Measurements from ENCODE around the gene SCAF11. TPM values are rescaled to one million over a fixed set of nuclear protein-coding genes. Genes with fewer than 3 reads are reported as not detected.

Gene SCAF11
- polyA plus RNA-seq, 1 donor from 2014 or later, result 20.4 TPM

- H3K4me2 ChIP-seq (ENCODE audit: low read length), result no peak overlapping the region
- peaks cover 36% of the 10 kb centered on the region for H3K79me2 ChIP-seq (replicated peaks; ENCODE audit: insufficient read depth, low read length)
- H3K9me2 ChIP-seq (ENCODE audit: insufficient read depth, low read length), result no peaks in the 10 kb centered on the region
- H3K9me3 ChIP-seq (ENCODE audit: low read length), result no peaks in the 10 kb centered on the region
- no peak overlapping the region for H3K27ac ChIP-seq (ENCODE audit: low read length)
- H3K27me3 ChIP-seq (ENCODE audit: insufficient read depth, low read depth, low read length), result no peaks in the 10 kb centered on the region
- TF ChIP-seq POLR2AphosphoS5 (IDR thresholded peaks at IDR 0.05) (no peak), CTCF (IDR thresholded peaks at IDR 0.05; ENCODE audit: poor library complexity, severe bottlenecking) (no peak), EP300 (conservative IDR thresholded peaks at IDR 0.05; ENCODE audit: poor library complexity, severe bottlenecking) (no peak), EZH2 (IDR thresholded peaks at IDR 0.05; ENCODE audit: borderline replicate concordance, insufficient read depth, low read length, poor library complexity, severe bottlenecking) (no peak), SMC3 (conservative IDR thresholded peaks at IDR 0.05; ENCODE audit: poor library complexity) (no peak), TAF1 (IDR thresholded peaks at IDR 0.05; ENCODE audit: low read depth) (no peak), REST (IDR thresholded peaks at IDR 0.05; ENCODE audit: borderline replicate concordance) (no peak), MXI1 (conservative IDR thresholded peaks at IDR 0.05; ENCODE audit: poor library complexity, severe bottlenecking) (no peak), RAD21 (conservative IDR thresholded peaks at IDR 0.05) (no peak)
- no peaks in the 10 kb centered on the region for H4K20me1 ChIP-seq (ENCODE audit: insufficient read depth)
- no peaks in the 10 kb centered on the region for H3F3A ChIP-seq (ENCODE audit: insufficient read depth, low read length, poor library complexity, severe bottlenecking)
- no peak overlapping the region for H3K9ac ChIP-seq (ENCODE audit: low read length)
- H3K36me3 ChIP-seq (ENCODE audit: insufficient read depth, low read length), result no peaks in the 10 kb centered on the region
- no peak overlapping the region for H2AFZ ChIP-seq (ENCODE audit: low read depth, low read length)
- no peak overlapping the region for H3K4me3 ChIP-seq (ENCODE audit: low read length)
Measured at GRCh38 chr12:45970391-45970790, 20.0 kb downstream of the SCAF11 start.

GRCh38 chr12:45969084-45969483, 21.3 kb downstream of the SCAF11 start:
- no peak overlapping the region for H3K4me2 ChIP-seq (ENCODE audit: low read length)

More at GRCh38 chr12:45969084-45969483, 21.3 kb downstream of the SCAF11 start:
- Histone ChIP-seq H3K79me2 (replicated peaks; ENCODE audit: insufficient read depth, low read length) (peaks cover 34% of the 10 kb centered on the region), H3K9ac (ENCODE audit: low read length) (no peak overlapping the region), H4K20me1 (ENCODE audit: insufficient read depth) (no peaks in the 10 kb centered on the region), H3K9me2 (ENCODE audit: insufficient read depth, low read length) (no peaks in the 10 kb centered on the region), H3K36me3 (ENCODE audit: insufficient read depth, low read length) (no peaks in the 10 kb centered on the region), H3K27ac (ENCODE audit: low read length) (no peak overlapping the region), H3K9me3 (ENCODE audit: low read length) (no peaks in the 10 kb centered on the region), H3F3A (ENCODE audit: insufficient read depth, low read length, poor library complexity, severe bottlenecking) (no peaks in the 10 kb centered on the region), H3K4me3 (ENCODE audit: low read length) (no peak overlapping the region), H2AFZ (ENCODE audit: low read depth, low read length) (no peak overlapping the region), H3K27me3 (ENCODE audit: insufficient read depth, low read depth, low read length) (no peaks in the 10 kb centered on the region)
- TF ChIP-seq POLR2AphosphoS5 (IDR thresholded peaks at IDR 0.05) (no peak), SMC3 (conservative IDR thresholded peaks at IDR 0.05; ENCODE audit: poor library complexity) (no peak), RAD21 (conservative IDR thresholded peaks at IDR 0.05) (no peak), REST (IDR thresholded peaks at IDR 0.05; ENCODE audit: borderline replicate concordance) (no peak), EP300 (conservative IDR thresholded peaks at IDR 0.05; ENCODE audit: poor library complexity, severe bottlenecking) (no peak), MXI1 (conservative IDR thresholded peaks at IDR 0.05; ENCODE audit: poor library complexity, severe bottlenecking) (no peak), EZH2 (IDR thresholded peaks at IDR 0.05; ENCODE audit: borderline replicate concordance, insufficient read depth, low read length, poor library complexity, severe bottlenecking) (no peak), CTCF (IDR thresholded peaks at IDR 0.05; ENCODE audit: poor library complexity, severe bottlenecking) (no peak), TAF1 (IDR thresholded peaks at IDR 0.05; ENCODE audit: low read depth) (no peak)

All from neural cell (in vitro differentiated cells).